HG03521 (cell line): ENCODE results near the gene KPNA3.
A peak's percentile ranks its signal among the peaks of the same experiment; 100 is the strongest.
"Not testable (repeated sequence)": the region's sequence is repeated elsewhere in the genome, so short reads cannot be mapped to it uniquely, and the experiment has no call there.

ENCODE experiments used
- ATAC-seq: cut with Tn5 transposase; IDR thresholded peaks from one replicate; pipeline ENCODE4 v1.9.1; 2021; ENCODE audit warnings: mild to moderate bottlenecking, moderate library complexity; ENCODE audit not compliant: unreplicated experiment

Gene KPNA3

DNA sequence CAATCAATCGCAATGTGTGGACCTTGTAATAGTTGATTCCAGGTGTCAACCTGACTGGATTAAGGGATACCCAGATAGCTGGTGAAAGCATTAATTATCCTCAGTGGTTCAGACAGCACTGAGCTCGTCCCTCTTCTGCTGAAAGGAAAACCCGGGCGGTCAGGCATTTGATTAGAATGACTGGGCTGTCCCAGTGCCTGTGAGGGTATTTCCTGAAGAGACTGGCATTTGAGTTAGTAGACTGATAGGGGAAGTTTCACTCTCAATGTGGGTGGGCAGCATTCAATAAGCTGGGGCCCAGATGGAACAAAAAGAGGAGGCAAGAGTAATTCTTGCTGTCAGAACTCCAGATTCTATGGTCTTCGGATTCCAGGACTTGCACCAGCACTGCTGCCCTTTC lies 31.9 kb downstream of the KPNA3 start:
- no peak for ATAC-seq

DNA sequence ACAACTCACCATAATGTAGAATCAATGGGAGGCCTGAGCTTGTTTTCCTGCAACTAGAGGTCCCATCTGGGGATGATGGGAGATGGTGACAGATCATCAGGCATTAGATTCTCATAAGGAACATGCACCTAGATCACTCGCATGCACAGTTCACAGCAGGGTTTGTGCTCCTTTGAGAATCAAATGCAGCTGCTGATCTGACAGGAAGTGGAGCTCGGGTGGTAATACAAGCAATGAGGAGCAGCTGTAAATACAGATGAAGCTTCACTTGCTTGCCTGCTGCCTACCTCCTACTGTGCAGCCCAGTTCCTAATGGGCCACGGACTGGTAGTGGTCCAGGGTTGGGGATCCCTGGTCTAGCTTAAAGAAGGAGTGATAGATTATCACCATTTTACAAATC lies 33.0 kb downstream of the KPNA3 start:
- no peak for ATAC-seq

GRCh38 chr13:49756263-49756662 lies 36.2 kb downstream of the KPNA3 start:
- ATAC-seq: no peak

DNA sequence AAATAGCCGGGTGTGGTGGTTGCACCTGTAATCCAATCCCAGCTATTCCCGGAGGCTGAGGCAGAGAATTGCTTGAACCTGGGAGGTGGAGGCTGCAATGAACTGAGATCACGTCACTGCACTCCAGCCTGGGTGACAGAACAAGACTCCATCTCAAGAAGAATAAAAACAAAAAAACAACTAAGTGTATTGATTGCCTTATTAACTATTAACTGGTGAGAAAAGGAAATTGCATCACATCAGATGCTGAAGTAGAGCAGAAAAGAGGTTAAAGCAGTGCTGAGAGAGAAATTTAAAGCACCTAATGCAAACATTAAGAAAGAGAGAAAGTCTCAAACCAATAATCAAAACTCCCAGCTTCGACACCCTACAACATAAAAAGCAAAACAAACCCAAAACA lies 38.3 kb downstream of the KPNA3 start:
- ATAC-seq: no peak

DNA sequence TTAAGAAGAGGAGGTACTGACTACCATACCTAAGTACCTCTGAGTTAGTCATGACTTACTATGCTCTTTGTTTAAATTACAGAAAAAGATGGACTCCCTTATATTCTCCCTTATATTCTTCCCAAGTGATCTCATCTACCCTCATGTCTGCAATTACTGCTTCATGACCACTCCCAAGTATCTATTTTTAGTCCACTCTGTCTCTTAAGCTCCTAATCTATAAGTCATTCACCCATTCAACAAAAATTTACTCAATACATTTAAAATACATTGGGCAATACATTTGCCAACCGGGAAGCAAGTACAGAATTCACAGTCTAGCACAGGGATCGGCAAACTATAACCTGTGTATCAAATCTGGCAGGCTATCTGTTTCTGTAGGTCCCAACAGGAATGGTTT lies 42.6 kb downstream of the KPNA3 start:
- no peak for ATAC-seq

GRCh38 chr13:49746111-49746510 lies 46.4 kb downstream of the KPNA3 start:
- ATAC-seq: no peak

DNA sequence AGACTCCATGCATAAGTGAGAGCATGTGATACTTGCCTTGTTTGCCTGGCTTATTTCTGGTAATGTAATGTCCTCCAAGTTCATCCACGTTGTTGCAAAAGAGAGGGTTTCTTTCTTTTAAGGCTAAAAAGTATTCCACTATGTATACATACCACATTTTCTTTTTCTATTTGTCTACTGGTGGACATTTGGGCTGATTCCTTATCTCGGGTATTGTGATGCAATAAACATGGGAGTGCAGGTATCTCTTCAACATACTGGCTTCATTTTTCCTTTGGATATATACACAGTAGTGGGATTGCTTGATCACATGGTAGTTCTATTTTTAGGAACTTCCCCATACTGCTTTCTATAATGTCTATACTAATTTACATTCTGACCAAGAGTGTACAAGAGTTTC lies 51.6 kb downstream of the KPNA3 start:
- no peak for ATAC-seq

GRCh38 chr13:49739498-49740187 lies 52.8 kb downstream of the KPNA3 start:
- no peak for ATAC-seq

GRCh38 chr13:49733181-49733951 lies 59.1 kb downstream of the KPNA3 start:
- ATAC-seq: no peak

- ATAC-seq: no peak
Observed at GRCh38 chr13:49731766-49732165, 60.7 kb downstream of the KPNA3 start.

DNA sequence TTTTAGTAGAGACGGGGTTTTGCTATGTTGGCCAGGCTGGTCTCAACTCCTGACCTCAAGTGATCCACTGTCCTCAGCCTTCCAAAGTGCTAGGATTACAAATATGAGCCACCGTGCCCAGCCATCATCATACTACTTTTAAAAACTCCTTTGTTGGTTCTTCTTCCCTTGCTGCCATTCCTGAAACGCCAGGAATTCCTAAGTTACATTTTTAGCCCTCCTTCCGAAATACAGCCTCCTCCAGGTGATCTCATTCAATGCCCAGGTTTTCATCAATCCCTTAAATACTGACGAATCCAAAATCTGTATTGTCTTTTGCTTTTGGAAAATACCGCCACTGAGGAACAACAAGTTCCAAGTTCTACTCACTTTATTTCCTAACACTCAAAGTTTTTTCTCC lies 75.9 kb downstream of the KPNA3 start:
- ATAC-seq: no peak

- no peak for ATAC-seq
Observed at GRCh38 chr13:49714757-49715156, 77.7 kb downstream of the KPNA3 start.

DNA sequence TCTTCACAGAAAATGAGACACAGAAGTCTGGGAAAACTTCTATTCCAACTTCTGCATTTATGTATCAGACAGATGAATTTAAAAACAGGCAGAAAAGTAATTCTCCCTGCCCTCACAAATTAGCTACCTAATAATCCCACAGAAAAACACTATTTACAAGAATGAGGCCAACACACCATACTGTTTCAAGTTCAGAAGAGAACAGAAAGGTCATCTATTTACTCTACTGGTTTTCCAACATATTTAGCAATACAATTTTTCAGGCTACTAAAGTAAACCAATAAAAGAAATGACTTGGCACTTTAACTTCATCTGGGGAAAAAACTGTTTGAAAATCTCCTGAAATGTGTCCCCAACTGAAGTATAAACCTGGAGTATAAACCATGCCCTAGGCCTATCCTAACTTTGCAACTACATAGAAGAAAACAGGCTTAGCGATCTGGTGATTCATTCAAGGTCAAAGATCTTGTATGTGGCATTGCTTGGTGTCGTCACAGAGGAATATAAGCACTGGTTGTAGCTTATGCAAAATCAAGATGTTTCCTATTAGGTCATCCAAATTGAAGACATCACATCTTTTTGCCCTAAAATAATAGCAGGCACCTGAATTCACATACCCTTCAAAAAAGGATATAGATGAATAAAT lies 81.1 kb downstream of the KPNA3 start:
- no peak for ATAC-seq

DNA sequence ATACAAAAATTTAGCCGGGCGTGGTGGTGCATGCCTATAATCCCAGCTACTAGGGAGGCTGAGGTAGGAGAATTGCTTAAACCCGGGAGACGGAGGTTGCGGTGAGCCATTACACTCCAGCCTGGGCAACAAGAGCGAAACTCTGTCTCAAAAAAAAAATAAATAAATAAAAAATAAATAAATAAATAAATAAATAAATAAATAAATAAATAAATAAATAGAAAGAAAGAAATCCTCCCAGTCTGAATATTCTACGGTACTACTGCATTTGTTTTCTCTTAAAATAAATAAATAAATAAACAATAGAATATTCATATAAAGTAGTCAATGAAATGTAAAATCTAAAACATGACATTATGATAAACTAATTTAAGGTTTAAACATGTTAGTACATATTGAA lies 88.2 kb downstream of the KPNA3 start:
- ATAC-seq: not testable (repeated sequence)

DNA sequence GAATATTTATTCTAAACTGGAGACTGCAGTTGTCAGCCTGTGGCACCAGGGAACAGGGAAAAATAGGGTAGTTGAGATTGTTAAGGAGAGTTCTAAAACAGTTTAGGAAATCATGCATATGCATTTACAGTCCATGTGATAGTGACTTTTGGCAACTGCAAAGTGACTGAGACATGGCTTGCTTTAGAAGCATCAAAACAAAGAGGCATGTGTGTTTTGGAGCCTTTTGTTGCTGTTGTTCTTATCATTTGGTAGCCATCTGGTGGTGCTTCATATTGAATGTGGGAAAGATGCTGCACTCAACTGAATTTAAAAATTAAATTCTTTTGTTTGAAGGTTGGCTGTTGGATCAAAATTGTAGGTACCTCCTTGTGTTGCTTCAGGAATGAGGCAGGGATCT lies 91.0 kb downstream of the KPNA3 start:
- no peak for ATAC-seq

- ATAC-seq: no peak
Observed at GRCh38 chr13:49697468-49697867, 95.0 kb downstream of the KPNA3 start.

DNA sequence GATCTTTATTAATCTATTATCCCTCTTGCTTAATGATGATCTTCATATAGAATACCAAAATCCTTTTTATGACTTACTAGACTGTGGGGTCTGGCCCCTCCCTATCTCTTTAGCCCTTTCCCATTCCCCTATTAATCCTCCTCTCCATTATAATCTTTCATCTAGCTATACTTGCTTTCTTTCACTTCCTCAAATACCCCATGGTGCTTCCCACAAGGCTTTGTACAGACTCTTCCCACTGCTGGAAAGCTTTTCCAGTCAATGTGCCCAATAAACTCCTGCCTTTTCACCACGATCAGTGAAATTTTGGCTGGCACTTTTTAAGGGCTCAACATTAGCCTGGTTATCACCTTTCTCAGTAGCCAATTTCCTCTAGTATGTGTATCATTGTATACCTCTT lies 98.0 kb downstream of the KPNA3 start:
- no peak for ATAC-seq

DNA sequence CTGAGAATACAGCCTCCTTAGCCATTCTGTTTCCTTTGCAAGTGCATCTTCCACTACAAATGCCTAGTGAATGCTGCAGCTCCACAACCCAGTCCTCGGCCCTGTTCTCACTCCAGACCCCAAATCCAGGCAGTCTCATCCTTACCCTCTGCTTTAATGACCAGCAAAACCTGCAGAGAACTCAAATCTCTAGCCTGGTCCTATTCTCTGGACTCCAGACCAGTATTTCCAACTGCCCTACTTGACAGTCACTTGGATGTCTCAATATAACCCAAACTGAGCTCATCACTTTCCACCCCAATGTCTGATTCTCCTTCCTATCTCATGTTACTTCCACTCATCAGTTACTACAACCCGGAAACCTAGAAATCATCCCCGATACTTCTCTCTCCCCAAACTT lies 98.6 kb downstream of the KPNA3 start:
- ATAC-seq: no peak

- ATAC-seq: no peak
Observed at GRCh38 chr13:49693191-49693733, 99.2 kb downstream of the KPNA3 start.

- ATAC-seq: peak; percentile 96
Observed at GRCh38 chr13:49690995-49691784, 101.3 kb downstream of the KPNA3 start, which contains the start of gene EBPL. TSS of gene EBPL (minus strand) at chr13:49691486. CDS start at chr13:49691424, 62 bp downstream.
